Uterus (tissue), 4 donors: ENCODE measurements around the gene DNTT. TPM values are rescaled to one million over a fixed set of nuclear protein-coding genes. Genes with fewer than 3 reads are reported as not detected.

Experiments
- DNase-seq, 2 donors: peaks; one replicate each; pipeline ENCODE4 v3.0.0-alpha.2; 2019 to 2020
- H3K27ac ChIP-seq, 2 donors: fragments of 200-600 bp; sonication (generic); 1 replicate in 1 of 2; 2 replicates in 1 of 2; pipeline ENCODE4 v1.5.1; 2016 to 2018
- H3K27me3 ChIP-seq, 2 donors: fragments of 200-600 bp; sonication (generic); one replicate each; pipeline ENCODE4 v1.5.1; 2018 to 2019; ENCODE audit warnings: control low read depth in 1 of 2
- H3K36me3 ChIP-seq, 2 donors: fragments of 200-600 bp; sonication (generic); one replicate each; pipeline ENCODE4 v1.5.1; 2019; ENCODE audit warnings: control low read depth in 1 of 2
- H3K4me1 ChIP-seq, 2 donors: fragments of 200-600 bp; sonication (generic); one replicate each; pipeline ENCODE4 v1.5.1; 2018 to 2019; ENCODE audit warnings: control low read depth in 1 of 2
- H3K4me3 ChIP-seq, 2 donors: fragments of 200-600 bp; sonication (generic); 1 replicate in 1 of 2; 2 replicates in 1 of 2; pipeline ENCODE4 v1.5.1; 2018 to 2019; ENCODE audit warnings: mild to moderate bottlenecking in 1 of 2
- H3K9me3 ChIP-seq, 2 donors: fragments of 200-600 bp; sonication (generic); one replicate each; pipeline ENCODE4 v1.5.1; 2019; ENCODE audit warnings: control low read depth in 1 of 2
- POLR2A ChIP-seq, 2 donors: fragments of 450-650 bp; IDR thresholded peaks; one replicate each; pipeline ENCODE4 v1.6.1; 2016; ENCODE audit warnings: antibody characterized with exemption in 2 of 2, mild to moderate bottlenecking in 1 of 2, moderate library complexity in 1 of 2
- intact Hi-C: fragments of 100-400 bp; cut with DNase I; formaldehyde crosslinking; loops from one replicate; pipeline ENCODE4 v1.15.1; 2023; ENCODE audit warnings: low total_unique reads
- total RNA-seq, 4 donors: library from RNA; depleted of rRNA in 3 of 4; stranded (reverse); fragments of >200 nt in 3 of 4; gene quantifications; one replicate each; pipeline versions ENCODE4 v1.1.0 to v1.2.4, GENCODE V29; 2014 to 2023
- TF ChIP-seq, protein P1 (sequence below), 4 experiments: fragments of 200-600 bp in 2 of 4; fragments of 450-650 bp in 2 of 4; sonication (generic) in 2 of 4; IDR thresholded peaks; one replicate each; pipeline ENCODE4 v1.5.1; 2016 to 2019; ENCODE audit warnings: antibody characterized with exemption in 4 of 4, mild to moderate bottlenecking in 2 of 4, moderate library complexity in 1 of 4
- donor health status: DM: yes; HTN: yes; CAD: no.

The DNTT gene
- total RNA-seq, 4 donors from 2014 or later, result 0.28 TPM; not detected in 3

DNA sequence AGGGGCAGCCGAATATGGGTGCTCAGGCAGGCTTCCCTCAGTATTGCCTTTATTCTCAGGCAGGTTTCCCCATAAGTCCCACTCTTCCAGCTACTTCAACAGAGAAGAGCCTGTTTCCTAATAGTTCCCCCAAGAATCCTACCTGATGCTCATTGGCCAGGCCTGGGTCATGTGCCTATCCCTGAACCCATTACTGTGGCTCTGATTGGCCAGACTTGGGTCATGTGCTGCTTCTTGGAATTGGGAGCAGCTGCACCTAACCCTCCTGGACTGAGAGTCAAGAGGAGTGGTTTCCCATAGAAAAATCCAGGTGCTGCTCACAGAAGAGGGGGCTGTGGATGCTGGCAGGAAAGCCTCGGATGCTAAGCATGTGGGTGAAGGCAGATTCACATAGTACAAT, 32.9 kb downstream of the DNTT start:
- no peaks in the 10 kb centered on the region for H3K27me3 ChIP-seq
- intact Hi-C loops, result no loop called here
- TF ChIP-seq POLR2A (IDR thresholded peaks at IDR 0.05), result no peak
- no peak for DNase-seq
- H3K27ac ChIP-seq, result no peak overlapping the region
- no peaks in the 10 kb centered on the region for H3K4me1 ChIP-seq
- H3K36me3 ChIP-seq, result no peaks in the 10 kb centered on the region
- H3K4me3 ChIP-seq, result no peak overlapping the region
- no peaks in the 10 kb centered on the region for H3K9me3 ChIP-seq

DNA sequence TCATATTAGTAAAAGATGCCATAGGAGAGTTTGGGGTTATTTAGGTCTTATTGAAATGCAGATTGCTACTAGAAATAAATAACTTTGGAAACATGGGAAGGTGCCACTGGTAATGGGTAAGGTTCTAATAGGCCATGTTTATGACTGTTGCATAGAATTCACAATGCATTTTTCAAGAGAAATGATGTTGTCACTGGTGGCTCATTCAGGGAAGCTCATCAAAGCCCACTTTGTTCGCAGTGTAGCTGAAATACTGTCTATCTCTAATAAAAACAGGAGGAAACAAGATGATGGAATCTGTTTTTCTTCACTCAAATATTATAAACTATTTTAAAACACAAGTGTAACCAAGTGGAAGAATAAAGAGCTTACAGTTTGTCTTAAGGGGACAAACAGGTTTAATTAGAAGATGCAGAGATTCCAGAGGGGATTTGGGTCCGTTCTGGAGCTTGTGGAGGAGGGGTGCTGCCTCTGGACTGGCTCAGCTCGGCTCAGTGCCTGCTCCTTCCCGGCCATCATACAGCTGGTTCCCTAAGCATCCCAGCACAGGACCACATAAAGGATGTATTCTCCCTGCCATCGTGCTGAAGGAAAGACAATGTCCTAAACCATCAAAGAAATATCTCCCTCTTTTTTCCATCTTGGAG, 34.2 kb downstream of the DNTT start:
- no peak for TF ChIP-seq POLR2A (IDR thresholded peaks at IDR 0.05)
- TF ChIP-seq, protein P1, sequence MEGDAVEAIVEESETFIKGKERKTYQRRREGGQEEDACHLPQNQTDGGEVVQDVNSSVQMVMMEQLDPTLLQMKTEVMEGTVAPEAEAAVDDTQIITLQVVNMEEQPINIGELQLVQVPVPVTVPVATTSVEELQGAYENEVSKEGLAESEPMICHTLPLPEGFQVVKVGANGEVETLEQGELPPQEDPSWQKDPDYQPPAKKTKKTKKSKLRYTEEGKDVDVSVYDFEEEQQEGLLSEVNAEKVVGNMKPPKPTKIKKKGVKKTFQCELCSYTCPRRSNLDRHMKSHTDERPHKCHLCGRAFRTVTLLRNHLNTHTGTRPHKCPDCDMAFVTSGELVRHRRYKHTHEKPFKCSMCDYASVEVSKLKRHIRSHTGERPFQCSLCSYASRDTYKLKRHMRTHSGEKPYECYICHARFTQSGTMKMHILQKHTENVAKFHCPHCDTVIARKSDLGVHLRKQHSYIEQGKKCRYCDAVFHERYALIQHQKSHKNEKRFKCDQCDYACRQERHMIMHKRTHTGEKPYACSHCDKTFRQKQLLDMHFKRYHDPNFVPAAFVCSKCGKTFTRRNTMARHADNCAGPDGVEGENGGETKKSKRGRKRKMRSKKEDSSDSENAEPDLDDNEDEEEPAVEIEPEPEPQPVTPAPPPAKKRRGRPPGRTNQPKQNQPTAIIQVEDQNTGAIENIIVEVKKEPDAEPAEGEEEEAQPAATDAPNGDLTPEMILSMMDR (IDR thresholded peaks at IDR 0.05), result no peak
- intact Hi-C loops, result no loop called here
- H3K36me3 ChIP-seq, result no peaks in the 10 kb centered on the region

DNA sequence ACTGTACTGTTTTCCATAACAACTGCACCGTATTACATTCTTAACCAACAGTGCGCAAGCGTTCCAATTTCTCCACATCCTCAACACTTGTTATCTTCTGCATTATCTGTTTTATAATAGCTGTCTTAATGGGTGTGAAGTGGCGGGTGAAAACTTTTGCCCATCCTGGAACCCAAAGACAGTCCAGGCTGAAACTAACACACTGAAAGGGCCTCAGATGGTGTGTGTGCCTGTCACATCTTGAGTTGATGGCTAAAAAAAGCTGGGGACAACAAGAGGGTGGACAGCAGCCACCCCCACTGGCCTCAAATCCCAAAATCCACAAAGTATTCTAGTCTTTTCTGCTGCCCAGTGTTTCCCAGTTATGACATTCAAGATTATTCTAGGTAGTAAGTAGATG, 35.1 kb downstream of the DNTT start:
- H3K27ac ChIP-seq, result no peak overlapping the region
- intact Hi-C loops, result no loop called here
- no peaks in the 10 kb centered on the region for H3K9me3 ChIP-seq
- H3K36me3 ChIP-seq, result no peaks in the 10 kb centered on the region
- DNase-seq, result no peak
- no peak overlapping the region for H3K4me3 ChIP-seq
- H3K4me1 ChIP-seq, result no peaks in the 10 kb centered on the region
- no peak for TF ChIP-seq POLR2A (IDR thresholded peaks at IDR 0.05)
- TF ChIP-seq, protein P1 (IDR thresholded peaks at IDR 0.05), result no peak
- H3K27me3 ChIP-seq, result no peaks in the 10 kb centered on the region

More for the DNA sequence above, 34.2 kb downstream of the DNTT start:
- H3K27me3 ChIP-seq, result no peaks in the 10 kb centered on the region
- H3K9me3 ChIP-seq, result no peaks in the 10 kb centered on the region
- H3K4me1 ChIP-seq, result no peaks in the 10 kb centered on the region
- no peak for DNase-seq
- no peak overlapping the region for H3K4me3 ChIP-seq
- H3K27ac ChIP-seq, result no peak overlapping the region

DNA sequence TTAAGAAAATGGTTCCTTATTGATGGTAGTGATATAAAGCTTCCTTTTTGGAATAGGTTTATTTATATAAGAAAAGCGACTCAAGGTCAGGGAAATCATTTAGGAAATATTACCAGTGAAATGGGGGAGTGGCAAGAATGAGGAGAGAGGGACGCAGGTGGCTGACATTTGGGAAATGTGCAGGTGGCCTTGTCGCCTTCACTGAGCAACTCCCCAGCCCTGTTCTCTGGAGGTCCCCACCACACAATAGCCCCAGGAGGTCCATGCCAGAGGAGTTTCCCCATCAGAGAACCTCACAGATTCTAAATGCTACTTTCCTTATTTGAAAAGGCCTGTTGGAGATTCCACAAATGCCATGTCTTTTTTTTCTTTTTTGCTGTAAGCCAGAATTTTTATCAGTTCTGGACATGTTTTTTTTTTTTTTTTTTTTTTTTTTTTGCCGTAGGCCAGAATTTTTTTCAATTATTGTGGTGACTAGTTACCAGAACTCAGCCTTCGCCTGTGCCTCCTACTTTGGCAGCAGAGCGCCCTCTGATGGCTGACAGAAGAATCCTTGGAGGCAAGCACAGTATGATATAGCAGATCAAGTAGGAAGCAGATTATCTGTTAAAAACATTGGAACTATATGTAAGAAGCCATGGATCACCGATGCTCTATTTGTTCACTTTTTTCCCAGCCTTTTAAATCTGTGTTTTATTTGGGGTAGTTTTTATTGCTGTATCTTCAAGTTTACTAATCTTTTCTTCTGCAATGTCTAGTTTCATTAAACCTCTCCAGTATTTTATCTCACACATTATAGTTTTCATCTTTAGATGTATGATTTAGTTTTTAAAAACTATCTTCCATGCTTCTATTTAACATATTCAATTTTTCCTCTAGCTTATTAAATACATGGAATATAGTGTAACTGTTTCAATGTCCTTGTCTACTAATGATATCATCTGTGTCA, 36.0 kb downstream of the DNTT start:
- TF ChIP-seq, protein P1 (IDR thresholded peaks at IDR 0.05), result peak in 3 of 4 experiments; percentile 13 to 24 (median 15)
- no peak for TF ChIP-seq POLR2A (IDR thresholded peaks at IDR 0.05)
- Histone ChIP-seq H3K36me3 (no peaks in the 10 kb centered on the region), H3K9me3 (no peaks in the 10 kb centered on the region), H3K27me3 (no peaks in the 10 kb centered on the region), H3K4me1 (no peaks in the 10 kb centered on the region), H3K4me3 (no peak overlapping the region), H3K27ac (no peak overlapping the region)
- DNase-seq, result peak in 1 of 2 donors; percentile 25
- intact Hi-C loops, result no loop called here

DNA sequence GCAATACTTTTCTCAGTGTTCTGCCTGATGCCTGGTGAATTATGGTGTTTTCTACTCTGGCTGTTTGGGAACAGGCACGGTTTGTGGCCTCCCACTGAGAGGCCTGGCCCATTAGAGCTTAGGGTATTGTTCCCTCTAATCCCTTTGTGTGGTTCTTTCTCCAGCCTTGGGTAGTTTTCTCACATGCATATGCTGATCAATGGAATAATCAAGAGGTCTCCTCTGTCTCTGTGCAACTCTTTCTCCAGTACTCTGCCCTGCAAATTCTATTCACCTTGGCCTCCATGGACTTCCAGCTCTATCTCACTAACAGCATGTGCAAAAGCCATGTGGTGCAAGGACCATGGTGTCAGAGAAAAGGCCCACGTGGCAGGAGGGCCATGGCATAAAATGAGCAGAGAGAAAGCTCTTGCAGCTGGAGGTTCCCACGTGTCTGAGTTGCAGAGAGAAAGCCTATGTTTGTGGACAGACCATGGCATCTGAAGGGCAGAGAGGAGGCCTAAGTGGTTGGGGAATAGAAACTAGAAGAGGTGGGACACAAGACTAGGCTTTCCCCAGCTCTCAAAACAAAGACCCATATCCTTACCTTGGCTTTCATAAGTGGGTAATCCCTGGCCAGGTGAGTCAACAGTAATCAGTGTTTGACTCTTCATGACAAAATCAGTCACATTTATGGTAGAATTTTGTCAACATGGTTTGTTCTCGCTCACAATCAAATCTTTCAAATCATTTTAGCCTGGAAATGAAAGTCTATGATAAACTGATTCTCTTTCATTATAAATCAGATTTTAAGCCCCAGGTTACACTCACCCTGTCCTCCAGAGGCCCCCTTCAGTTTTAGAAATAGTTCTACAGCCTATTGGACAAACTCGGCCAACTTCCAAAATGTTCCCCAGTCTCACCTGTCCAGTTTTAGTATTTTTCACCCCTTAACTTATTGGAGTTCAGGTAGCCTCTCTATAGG, 37.3 kb downstream of the DNTT start:
- no peak overlapping the region for H3K27ac ChIP-seq
- H3K36me3 ChIP-seq, result no peaks in the 10 kb centered on the region
- H3K27me3 ChIP-seq, result no peaks in the 10 kb centered on the region
- no peak overlapping the region for H3K4me3 ChIP-seq
- H3K4me1 ChIP-seq, result no peaks in the 10 kb centered on the region
- DNase-seq, result no peak
- TF ChIP-seq, protein P1 (IDR thresholded peaks at IDR 0.05), result no peak
- TF ChIP-seq POLR2A (IDR thresholded peaks at IDR 0.05), result no peak
- no peaks in the 10 kb centered on the region for H3K9me3 ChIP-seq
- intact Hi-C loops, result no loop called here
